ENCODE results near the gene RFX1. TPM values are rescaled to one million over a fixed set of nuclear protein-coding genes. Genes with fewer than 3 reads are reported as not detected.
A peak's percentile ranks its signal among the peaks of the same experiment; 100 is the strongest.

RFX1 gene
- 1 to 10 TPM; 3.7 to 5.6 TPM for total RNA-seq
- polyA plus RNA-seq: 1 to 10 TPM; 1.8 to 3.3 TPM

DNA sequence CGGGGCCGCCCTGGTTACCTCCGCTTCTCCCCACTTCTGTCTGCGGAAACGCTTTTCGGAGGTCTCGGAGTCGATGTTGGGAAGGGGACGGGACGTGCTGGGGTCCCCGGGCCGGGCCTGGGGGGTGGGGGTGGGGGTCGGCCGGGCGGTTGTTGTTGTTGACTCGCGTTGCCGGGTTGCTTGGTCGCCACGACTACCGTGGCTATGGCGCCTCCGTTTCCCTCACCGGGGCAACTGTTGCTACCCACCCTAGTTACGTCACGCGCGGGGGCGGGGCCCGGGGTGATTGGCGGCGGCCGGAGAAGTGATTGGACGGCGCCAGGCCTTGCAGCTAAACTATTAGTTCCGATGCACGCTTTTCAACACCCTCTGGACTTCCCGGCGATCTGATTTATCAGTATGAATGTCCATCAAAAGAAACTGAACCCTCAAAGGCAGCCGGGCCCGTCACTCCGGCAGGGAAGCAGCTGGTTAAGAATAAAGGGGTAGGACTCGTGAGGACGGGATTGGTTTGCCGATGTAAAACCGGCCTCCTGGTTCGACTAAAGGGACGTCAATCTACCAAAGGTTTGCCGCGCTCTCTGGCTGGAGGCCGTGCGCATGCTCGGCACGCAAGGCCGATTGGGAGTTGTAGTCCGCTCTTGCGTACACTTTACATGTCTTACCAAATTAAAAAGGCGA, at the start of gene RFX1:
Gene RFX1, minus strand, starts transcription at position 236 of the 681 bp plus-strand sequence. CDS start 12,477 bp downstream, outside the sequence.
- Histone ChIP-seq H3K27ac (ENCODE audit: low read depth in 1 of 2, low read length in 2 of 2) (peak within 1 kb of the TSS; percentile 93 to 96), H3K36me3 (ENCODE audit: control insufficient read depth in 4 of 4, insufficient read depth in 3 of 4, low read depth in 1 of 4, low read length in 3 of 4) (no peaks in the 10 kb centered on the region), H3K9me3 (ENCODE audit: control insufficient read depth in 4 of 4, low read length in 3 of 4) (no peaks in the 10 kb centered on the region), H3K27me3 (ENCODE audit: control insufficient read depth in 4 of 4, insufficient read depth in 4 of 4, low read length in 3 of 4) (no peaks in the 10 kb centered on the region), H3K4me3 (ENCODE audit: low read depth in 1 of 3, low read length in 3 of 3) (peak within 1 kb of the TSS; percentile 52 to 83 (median 76)), H3K4me1 (ENCODE audit: control insufficient read depth in 4 of 4, insufficient read depth in 4 of 4, low read length in 3 of 4) (peaks cover 6 to 15% (median 10%) of the 10 kb centered on the region in 4 donors), H3K9ac (ENCODE audit: low read depth in 1 of 2, low read length in 2 of 2) (peak within 1 kb of the TSS; percentile 79 to 95)
- DNase-seq (ENCODE audit: low spot score): peak; percentile 100
- TF ChIP-seq SP1 (IDR thresholded peaks at IDR 0.05) (peak; percentile 99), YY1 (IDR thresholded peaks at IDR 0.05) (peak; percentile 97), FOXA1 (IDR thresholded peaks at IDR 0.05) (no peak), JUND (IDR thresholded peaks at IDR 0.05) (no peak), GABPA (IDR thresholded peaks at IDR 0.05 in 1 of 2, conservative IDR thresholded peaks at IDR 0.05 in 1 of 2) (peak; percentile 59 to 83), RXRA (IDR thresholded peaks at IDR 0.05) (peak in 1 of 2 donors; percentile 7), EGR1 (IDR thresholded peaks at IDR 0.05; ENCODE audit: low read depth in 2 of 2) (peak in 1 of 2 donors; percentile 86)
- TF ChIP-seq, protein P1, sequence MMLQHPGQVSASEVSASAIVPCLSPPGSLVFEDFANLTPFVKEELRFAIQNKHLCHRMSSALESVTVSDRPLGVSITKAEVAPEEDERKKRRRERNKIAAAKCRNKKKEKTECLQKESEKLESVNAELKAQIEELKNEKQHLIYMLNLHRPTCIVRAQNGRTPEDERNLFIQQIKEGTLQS (IDR thresholded peaks at IDR 0.05): no peak
- TF ChIP-seq, protein P2, sequence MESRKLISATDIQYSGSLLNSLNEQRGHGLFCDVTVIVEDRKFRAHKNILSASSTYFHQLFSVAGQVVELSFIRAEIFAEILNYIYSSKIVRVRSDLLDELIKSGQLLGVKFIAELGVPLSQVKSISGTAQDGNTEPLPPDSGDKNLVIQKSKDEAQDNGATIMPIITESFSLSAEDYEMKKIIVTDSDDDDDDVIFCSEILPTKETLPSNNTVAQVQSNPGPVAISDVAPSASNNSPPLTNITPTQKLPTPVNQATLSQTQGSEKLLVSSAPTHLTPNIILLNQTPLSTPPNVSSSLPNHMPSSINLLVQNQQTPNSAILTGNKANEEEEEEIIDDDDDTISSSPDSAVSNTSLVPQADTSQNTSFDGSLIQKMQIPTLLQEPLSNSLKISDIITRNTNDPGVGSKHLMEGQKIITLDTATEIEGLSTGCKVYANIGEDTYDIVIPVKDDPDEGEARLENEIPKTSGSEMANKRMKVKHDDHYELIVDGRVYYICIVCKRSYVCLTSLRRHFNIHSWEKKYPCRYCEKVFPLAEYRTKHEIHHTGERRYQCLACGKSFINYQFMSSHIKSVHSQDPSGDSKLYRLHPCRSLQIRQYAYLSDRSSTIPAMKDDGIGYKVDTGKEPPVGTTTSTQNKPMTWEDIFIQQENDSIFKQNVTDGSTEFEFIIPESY (IDR thresholded peaks at IDR 0.05): peak; percentile 92
- WGBS: under 1% methylated on average over 58 of the region's 58 CpGs

DNA sequence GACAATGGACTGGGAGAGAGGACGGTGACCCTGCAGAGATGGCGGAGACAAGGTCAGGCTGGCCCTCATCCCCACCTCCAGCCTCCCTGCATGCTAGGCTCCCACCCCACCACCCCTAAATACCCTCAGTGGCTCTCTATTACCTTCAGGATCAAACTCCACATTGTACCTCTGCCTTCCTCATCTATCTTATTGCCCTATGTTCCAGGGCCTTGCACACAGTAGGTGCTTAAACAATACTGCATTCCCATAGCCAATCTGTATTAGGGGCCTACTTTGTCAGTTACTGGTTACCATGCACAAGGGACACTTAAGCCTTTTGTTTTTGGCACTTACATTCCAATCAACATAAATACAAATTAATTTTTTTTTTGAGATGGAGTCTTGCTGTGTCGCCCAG, 49.3 kb upstream of the RFX1 start:
- H3K9ac ChIP-seq (ENCODE audit: low read depth in 1 of 2, low read length in 2 of 2): no peak overlapping the region
- peaks cover 0 to 3% (median 0%) of the 10 kb centered on the region in 4 donors for H3K27me3 ChIP-seq (ENCODE audit: control insufficient read depth in 4 of 4, insufficient read depth in 4 of 4, low read length in 3 of 4)
- TF ChIP-seq NR2F2 (IDR thresholded peaks at IDR 0.05) (no peak), RAD21 (IDR thresholded peaks at IDR 0.05) (no peak), GABPA (IDR thresholded peaks at IDR 0.05 in 1 of 2, conservative IDR thresholded peaks at IDR 0.05 in 1 of 2) (no peak)
- H3K27ac ChIP-seq (ENCODE audit: low read depth in 1 of 2, low read length in 2 of 2): no peak overlapping the region
- no peaks in the 10 kb centered on the region for H3K9me3 ChIP-seq (ENCODE audit: control insufficient read depth in 4 of 4, low read length in 3 of 4)
- H3K36me3 ChIP-seq (ENCODE audit: control insufficient read depth in 4 of 4, insufficient read depth in 3 of 4, low read depth in 1 of 4, low read length in 3 of 4): peaks cover 7 to 27% (median 13%) of the 10 kb centered on the region in 4 donors
- peaks cover 1 to 21% (median 14%) of the 10 kb centered on the region in 4 donors for H3K4me1 ChIP-seq (ENCODE audit: control insufficient read depth in 4 of 4, insufficient read depth in 4 of 4, low read length in 3 of 4)
- no peak overlapping the region for H3K4me3 ChIP-seq (ENCODE audit: low read depth in 1 of 3, low read length in 3 of 3)
- DNase-seq (ENCODE audit: low spot score): no peak
- 93% methylated on average over 3 of the region's 3 CpGs for WGBS

DNA sequence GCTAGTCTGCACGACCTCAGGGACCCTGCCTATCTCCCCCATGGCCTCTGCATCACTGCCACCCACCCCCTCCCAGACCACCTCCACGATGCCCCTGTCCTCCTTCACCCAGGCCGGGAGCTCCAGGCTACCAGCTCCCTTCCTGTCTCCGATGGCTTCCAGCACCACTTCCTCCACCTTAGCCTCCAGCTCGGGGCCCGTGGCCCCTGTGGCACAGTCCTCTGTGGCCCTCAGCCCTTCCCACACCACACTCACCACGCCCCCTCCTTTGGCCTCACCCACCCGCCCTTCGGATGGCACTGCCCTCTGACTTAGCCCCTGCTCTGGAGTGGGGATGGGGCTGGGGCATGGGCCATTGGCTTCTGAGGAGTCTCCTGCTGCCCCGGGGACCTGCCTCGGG, 48.6 kb upstream of the RFX1 start:
- no peak for DNase-seq (ENCODE audit: low spot score)

More for the DNA sequence above, 48.6 kb upstream of the RFX1 start:
- Histone ChIP-seq H3K9ac (ENCODE audit: low read depth in 1 of 2, low read length in 2 of 2) (no peak overlapping the region), H3K9me3 (ENCODE audit: control insufficient read depth in 4 of 4, low read length in 3 of 4) (no peaks in the 10 kb centered on the region), H3K4me1 (ENCODE audit: control insufficient read depth in 4 of 4, insufficient read depth in 4 of 4, low read length in 3 of 4) (peaks cover 1 to 15% (median 9%) of the 10 kb centered on the region in 4 donors), H3K4me3 (ENCODE audit: low read depth in 1 of 3, low read length in 3 of 3) (no peak overlapping the region), H3K36me3 (ENCODE audit: control insufficient read depth in 4 of 4, insufficient read depth in 3 of 4, low read depth in 1 of 4, low read length in 3 of 4) (peaks cover 7 to 27% (median 13%) of the 10 kb centered on the region in 4 donors), H3K27me3 (ENCODE audit: control insufficient read depth in 4 of 4, insufficient read depth in 4 of 4, low read length in 3 of 4) (peaks cover 0 to 3% (median 0%) of the 10 kb centered on the region in 4 donors), H3K27ac (ENCODE audit: low read depth in 1 of 2, low read length in 2 of 2) (no peak overlapping the region)
- TF ChIP-seq RAD21 (IDR thresholded peaks at IDR 0.05): no peak
- TF ChIP-seq RXRA (IDR thresholded peaks at IDR 0.05): no peak
- no peak for TF ChIP-seq EGR1 (IDR thresholded peaks at IDR 0.05; ENCODE audit: low read depth in 2 of 2)
- TF ChIP-seq JUND (IDR thresholded peaks at IDR 0.05): no peak
- TF ChIP-seq SP1 (IDR thresholded peaks at IDR 0.05): no peak
- TF ChIP-seq, protein P3, sequence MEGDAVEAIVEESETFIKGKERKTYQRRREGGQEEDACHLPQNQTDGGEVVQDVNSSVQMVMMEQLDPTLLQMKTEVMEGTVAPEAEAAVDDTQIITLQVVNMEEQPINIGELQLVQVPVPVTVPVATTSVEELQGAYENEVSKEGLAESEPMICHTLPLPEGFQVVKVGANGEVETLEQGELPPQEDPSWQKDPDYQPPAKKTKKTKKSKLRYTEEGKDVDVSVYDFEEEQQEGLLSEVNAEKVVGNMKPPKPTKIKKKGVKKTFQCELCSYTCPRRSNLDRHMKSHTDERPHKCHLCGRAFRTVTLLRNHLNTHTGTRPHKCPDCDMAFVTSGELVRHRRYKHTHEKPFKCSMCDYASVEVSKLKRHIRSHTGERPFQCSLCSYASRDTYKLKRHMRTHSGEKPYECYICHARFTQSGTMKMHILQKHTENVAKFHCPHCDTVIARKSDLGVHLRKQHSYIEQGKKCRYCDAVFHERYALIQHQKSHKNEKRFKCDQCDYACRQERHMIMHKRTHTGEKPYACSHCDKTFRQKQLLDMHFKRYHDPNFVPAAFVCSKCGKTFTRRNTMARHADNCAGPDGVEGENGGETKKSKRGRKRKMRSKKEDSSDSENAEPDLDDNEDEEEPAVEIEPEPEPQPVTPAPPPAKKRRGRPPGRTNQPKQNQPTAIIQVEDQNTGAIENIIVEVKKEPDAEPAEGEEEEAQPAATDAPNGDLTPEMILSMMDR (IDR thresholded peaks at IDR 0.05; ENCODE audit: low read depth, low read length, missing input control): no peak
- TF ChIP-seq, protein P1 (IDR thresholded peaks at IDR 0.05): no peak
- TF ChIP-seq, protein P4, sequence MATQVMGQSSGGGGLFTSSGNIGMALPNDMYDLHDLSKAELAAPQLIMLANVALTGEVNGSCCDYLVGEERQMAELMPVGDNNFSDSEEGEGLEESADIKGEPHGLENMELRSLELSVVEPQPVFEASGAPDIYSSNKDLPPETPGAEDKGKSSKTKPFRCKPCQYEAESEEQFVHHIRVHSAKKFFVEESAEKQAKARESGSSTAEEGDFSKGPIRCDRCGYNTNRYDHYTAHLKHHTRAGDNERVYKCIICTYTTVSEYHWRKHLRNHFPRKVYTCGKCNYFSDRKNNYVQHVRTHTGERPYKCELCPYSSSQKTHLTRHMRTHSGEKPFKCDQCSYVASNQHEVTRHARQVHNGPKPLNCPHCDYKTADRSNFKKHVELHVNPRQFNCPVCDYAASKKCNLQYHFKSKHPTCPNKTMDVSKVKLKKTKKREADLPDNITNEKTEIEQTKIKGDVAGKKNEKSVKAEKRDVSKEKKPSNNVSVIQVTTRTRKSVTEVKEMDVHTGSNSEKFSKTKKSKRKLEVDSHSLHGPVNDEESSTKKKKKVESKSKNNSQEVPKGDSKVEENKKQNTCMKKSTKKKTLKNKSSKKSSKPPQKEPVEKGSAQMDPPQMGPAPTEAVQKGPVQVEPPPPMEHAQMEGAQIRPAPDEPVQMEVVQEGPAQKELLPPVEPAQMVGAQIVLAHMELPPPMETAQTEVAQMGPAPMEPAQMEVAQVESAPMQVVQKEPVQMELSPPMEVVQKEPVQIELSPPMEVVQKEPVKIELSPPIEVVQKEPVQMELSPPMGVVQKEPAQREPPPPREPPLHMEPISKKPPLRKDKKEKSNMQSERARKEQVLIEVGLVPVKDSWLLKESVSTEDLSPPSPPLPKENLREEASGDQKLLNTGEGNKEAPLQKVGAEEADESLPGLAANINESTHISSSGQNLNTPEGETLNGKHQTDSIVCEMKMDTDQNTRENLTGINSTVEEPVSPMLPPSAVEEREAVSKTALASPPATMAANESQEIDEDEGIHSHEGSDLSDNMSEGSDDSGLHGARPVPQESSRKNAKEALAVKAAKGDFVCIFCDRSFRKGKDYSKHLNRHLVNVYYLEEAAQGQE (IDR thresholded peaks at IDR 0.05): no peak
- TF ChIP-seq GABPA (IDR thresholded peaks at IDR 0.05 in 1 of 2, conservative IDR thresholded peaks at IDR 0.05 in 1 of 2): no peak
- TF ChIP-seq, protein P2 (IDR thresholded peaks at IDR 0.05): no peak
- TF ChIP-seq FOXA2 (IDR thresholded peaks at IDR 0.05): no peak
- WGBS: 77% methylated on average over 11 of the region's 11 CpGs

All from liver (tissue), 9 donors.